ENCODE results near the gene RCOR1. TPM values are rescaled to one million over a fixed set of nuclear protein-coding genes. Genes with fewer than 3 reads are reported as not detected.

The RCOR1 gene
- total RNA-seq, 1 experiment from 2014 or later = 102 TPM

DNA sequence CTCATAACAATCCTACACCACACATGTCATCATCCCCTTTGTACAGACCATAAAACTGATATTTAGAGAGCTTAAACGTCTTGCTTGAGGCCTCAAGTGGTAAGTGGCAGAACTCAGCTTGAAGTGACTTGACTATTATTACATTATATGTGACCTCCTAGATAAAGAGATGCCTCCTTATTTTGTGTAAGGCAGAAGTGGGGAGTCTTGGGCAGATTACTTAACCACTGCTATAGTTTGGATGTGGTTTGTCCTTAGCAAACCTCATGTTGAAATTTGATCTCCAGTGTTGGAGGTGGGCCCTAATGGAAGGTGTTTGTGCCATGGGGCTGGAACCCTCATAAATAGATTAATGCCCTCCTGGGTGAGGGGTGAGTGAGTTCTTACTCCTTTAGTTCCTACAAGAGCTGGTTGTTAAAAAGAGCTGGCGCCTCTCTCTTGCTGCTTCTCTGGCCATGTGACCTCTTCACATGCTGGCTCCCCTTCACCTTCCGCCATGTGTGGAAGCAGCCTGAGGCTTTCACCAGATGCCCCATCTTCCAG is 37.4 kb downstream of the RCOR1 start:
- no TSS peak for BruUV-seq (replicated peaks)
- POLR2A ChIA-PET (ENCODE audit: low non-redundant PET) = no interaction called here
- Histone ChIP-seq H3K27me3 (replicated peaks; ENCODE audit: insufficient read depth, low read depth, low read length, poor library complexity) (no peaks in the 10 kb centered on the region), H3K27ac (ENCODE audit: low read depth, low read length, poor library complexity, severe bottlenecking) (peak overlapping the region; percentile 61), H3K9me3 (ENCODE audit: low read depth, low read length, poor library complexity, severe bottlenecking) (no peaks in the 10 kb centered on the region), H3K4me3 (ENCODE audit: low read depth, low read length, poor library complexity, severe bottlenecking) (no peak overlapping the region), H3K4me1 (ENCODE audit: insufficient read depth, low read length, poor library complexity, severe bottlenecking) (peaks cover 37% of the 10 kb centered on the region), H3K36me3 (ENCODE audit: insufficient read depth, low read length, poor library complexity, severe bottlenecking) (peaks cover 16% of the 10 kb centered on the region)
- TF ChIP-seq EZH2 (IDR thresholded peaks at IDR 0.05; ENCODE audit: borderline replicate concordance, low read depth, low read length, poor library complexity, severe bottlenecking) = no peak
- TF ChIP-seq, protein P1, sequence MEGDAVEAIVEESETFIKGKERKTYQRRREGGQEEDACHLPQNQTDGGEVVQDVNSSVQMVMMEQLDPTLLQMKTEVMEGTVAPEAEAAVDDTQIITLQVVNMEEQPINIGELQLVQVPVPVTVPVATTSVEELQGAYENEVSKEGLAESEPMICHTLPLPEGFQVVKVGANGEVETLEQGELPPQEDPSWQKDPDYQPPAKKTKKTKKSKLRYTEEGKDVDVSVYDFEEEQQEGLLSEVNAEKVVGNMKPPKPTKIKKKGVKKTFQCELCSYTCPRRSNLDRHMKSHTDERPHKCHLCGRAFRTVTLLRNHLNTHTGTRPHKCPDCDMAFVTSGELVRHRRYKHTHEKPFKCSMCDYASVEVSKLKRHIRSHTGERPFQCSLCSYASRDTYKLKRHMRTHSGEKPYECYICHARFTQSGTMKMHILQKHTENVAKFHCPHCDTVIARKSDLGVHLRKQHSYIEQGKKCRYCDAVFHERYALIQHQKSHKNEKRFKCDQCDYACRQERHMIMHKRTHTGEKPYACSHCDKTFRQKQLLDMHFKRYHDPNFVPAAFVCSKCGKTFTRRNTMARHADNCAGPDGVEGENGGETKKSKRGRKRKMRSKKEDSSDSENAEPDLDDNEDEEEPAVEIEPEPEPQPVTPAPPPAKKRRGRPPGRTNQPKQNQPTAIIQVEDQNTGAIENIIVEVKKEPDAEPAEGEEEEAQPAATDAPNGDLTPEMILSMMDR (conservative IDR thresholded peaks at IDR 0.05; ENCODE audit: low read depth, low read length) = no peak
- DNase-seq (ENCODE audit: low spot score) = no peak
- intact Hi-C loops (cut with micrococcal nuclease; ENCODE audit: unreplicated experiment) = no loop called here
- CTCF ChIA-PET = no interaction called here

DNA sequence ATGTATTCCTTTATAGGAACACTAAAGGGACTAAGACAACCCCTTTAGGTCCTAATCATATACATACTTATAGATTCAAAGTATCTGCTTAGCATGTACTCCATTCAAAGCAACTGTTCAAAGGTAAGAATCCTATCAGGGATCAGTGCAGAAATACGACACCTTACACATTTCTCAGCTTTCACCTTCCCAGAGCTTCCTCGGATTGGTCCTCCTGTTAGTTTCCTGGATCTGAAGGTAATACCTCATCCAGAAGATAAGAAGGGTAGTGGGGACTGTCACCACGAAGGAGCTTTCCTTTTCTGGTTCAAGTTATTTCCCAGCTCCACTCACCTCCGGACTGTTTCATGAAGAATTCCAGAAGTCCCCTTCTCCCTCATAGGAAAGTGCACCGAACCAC is 38.0 kb downstream of the RCOR1 start:
- CTCF ChIA-PET = no interaction called here
- intact Hi-C loops (cut with micrococcal nuclease; ENCODE audit: unreplicated experiment) = no loop called here
- H3K4me1 ChIP-seq (ENCODE audit: insufficient read depth, low read length, poor library complexity, severe bottlenecking) = peaks cover 37% of the 10 kb centered on the region
- POLR2A ChIA-PET (ENCODE audit: low non-redundant PET) = no interaction called here
- DNase-seq (ENCODE audit: low spot score) = no peak
- TF ChIP-seq EZH2 (IDR thresholded peaks at IDR 0.05; ENCODE audit: borderline replicate concordance, low read depth, low read length, poor library complexity, severe bottlenecking) = no peak
- TF ChIP-seq, protein P1 (conservative IDR thresholded peaks at IDR 0.05; ENCODE audit: low read depth, low read length) = no peak
- no TSS peak for BruUV-seq (replicated peaks)
- no peak overlapping the region for H3K4me3 ChIP-seq (ENCODE audit: low read depth, low read length, poor library complexity, severe bottlenecking)
- H3K27ac ChIP-seq (ENCODE audit: low read depth, low read length, poor library complexity, severe bottlenecking) = peak overlapping the region; percentile 61
- H3K36me3 ChIP-seq (ENCODE audit: insufficient read depth, low read length, poor library complexity, severe bottlenecking) = peaks cover 16% of the 10 kb centered on the region
- no peaks in the 10 kb centered on the region for H3K27me3 ChIP-seq (replicated peaks; ENCODE audit: insufficient read depth, low read depth, low read length, poor library complexity)
- no peaks in the 10 kb centered on the region for H3K9me3 ChIP-seq (ENCODE audit: low read depth, low read length, poor library complexity, severe bottlenecking)

DNA sequence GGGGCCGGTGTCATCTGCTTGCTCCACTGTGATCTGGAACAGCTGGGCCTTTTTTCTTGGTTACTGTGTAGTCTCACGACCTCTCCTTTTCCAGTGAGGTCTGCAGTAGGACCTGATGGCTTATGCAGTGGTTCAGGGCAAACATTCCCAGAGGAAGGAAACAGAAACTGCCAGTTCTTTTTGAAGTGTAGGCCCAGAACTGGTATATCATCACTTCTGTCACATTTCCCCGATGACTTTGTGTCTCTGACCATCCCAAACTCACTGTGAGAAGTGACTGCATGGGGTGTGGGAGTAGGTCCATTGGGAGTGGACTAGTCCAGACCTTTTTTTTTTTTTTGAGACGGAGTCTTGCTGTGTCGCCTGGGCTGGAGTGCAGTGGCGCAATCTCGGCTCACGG is 38.4 kb downstream of the RCOR1 start:
- peaks cover 16% of the 10 kb centered on the region for H3K36me3 ChIP-seq (ENCODE audit: insufficient read depth, low read length, poor library complexity, severe bottlenecking)
- H3K4me3 ChIP-seq (ENCODE audit: low read depth, low read length, poor library complexity, severe bottlenecking) = no peak overlapping the region
- peak overlapping the region; percentile 61 for H3K27ac ChIP-seq (ENCODE audit: low read depth, low read length, poor library complexity, severe bottlenecking)
- H3K9me3 ChIP-seq (ENCODE audit: low read depth, low read length, poor library complexity, severe bottlenecking) = no peaks in the 10 kb centered on the region
- intact Hi-C loops (cut with micrococcal nuclease; ENCODE audit: unreplicated experiment) = no loop called here
- BruUV-seq (replicated peaks) = no TSS peak
- ChIA-PET POLR2A (ENCODE audit: low non-redundant PET) (no interaction called here), CTCF (interaction anchor here (0.6 kb wide), 1 partner anchor 731 kb away, joined by 3 read pairs; no protein-coding TSS in a partner anchor)
- no peak for DNase-seq (ENCODE audit: low spot score)
- H3K27me3 ChIP-seq (replicated peaks; ENCODE audit: insufficient read depth, low read depth, low read length, poor library complexity) = no peaks in the 10 kb centered on the region
- TF ChIP-seq, protein P1 (conservative IDR thresholded peaks at IDR 0.05; ENCODE audit: low read depth, low read length) = no peak
- no peak for TF ChIP-seq EZH2 (IDR thresholded peaks at IDR 0.05; ENCODE audit: borderline replicate concordance, low read depth, low read length, poor library complexity, severe bottlenecking)
- peaks cover 35% of the 10 kb centered on the region for H3K4me1 ChIP-seq (ENCODE audit: insufficient read depth, low read length, poor library complexity, severe bottlenecking)
